ENCODE results near the gene SLC28A3. TPM values are rescaled to one million over a fixed set of nuclear protein-coding genes. Genes with fewer than 3 reads are reported as not detected.

Gene SLC28A3
- total and polyA plus RNA-seq, 2 of the 8 experiments (the other 6 are each of a cell fraction or from before 2014, with no cell fraction given): 0.02 TPM; not detected in 1

DNA sequence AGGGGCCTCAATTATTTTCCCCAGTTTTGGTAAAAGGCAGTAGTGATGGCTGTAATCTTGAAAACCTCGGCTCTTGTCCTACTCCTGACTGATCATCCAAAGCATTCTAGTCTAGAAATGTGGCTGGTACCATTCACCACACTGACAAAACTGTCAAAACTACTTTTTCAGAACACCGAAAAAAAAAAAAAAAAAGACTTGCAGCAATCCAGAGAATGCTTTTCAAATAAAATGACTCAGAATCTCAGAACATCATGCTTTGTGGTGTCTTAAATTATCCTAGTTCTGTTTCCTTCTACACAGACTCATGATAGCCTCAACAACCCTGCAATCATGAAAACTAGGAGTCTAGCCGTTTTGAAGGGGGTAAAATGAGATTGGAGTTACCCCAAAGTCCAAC lies 13.4 kb downstream of the SLC28A3 start (continued):
- no peak for TF ChIP-seq SAP30 (IDR thresholded peaks at IDR 0.05; ENCODE audit: insufficient read depth, insufficient replicate concordance, low read length)
